Measurements from ENCODE around the gene ISLR.

- TF ChIP-seq, protein P1, sequence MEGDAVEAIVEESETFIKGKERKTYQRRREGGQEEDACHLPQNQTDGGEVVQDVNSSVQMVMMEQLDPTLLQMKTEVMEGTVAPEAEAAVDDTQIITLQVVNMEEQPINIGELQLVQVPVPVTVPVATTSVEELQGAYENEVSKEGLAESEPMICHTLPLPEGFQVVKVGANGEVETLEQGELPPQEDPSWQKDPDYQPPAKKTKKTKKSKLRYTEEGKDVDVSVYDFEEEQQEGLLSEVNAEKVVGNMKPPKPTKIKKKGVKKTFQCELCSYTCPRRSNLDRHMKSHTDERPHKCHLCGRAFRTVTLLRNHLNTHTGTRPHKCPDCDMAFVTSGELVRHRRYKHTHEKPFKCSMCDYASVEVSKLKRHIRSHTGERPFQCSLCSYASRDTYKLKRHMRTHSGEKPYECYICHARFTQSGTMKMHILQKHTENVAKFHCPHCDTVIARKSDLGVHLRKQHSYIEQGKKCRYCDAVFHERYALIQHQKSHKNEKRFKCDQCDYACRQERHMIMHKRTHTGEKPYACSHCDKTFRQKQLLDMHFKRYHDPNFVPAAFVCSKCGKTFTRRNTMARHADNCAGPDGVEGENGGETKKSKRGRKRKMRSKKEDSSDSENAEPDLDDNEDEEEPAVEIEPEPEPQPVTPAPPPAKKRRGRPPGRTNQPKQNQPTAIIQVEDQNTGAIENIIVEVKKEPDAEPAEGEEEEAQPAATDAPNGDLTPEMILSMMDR (IDR thresholded peaks at IDR 0.05), result no peak
- TF ChIP-seq POLR2A (IDR thresholded peaks at IDR 0.05) (no peak), EP300 (IDR thresholded peaks at IDR 0.05) (no peak)
Observed at GRCh38 chr15:74136540-74136813, 37.0 kb upstream of the ISLR start.

All from ovary (tissue), 3 donors.